ENCODE results near the gene AK8.

Gene AK8

GRCh38 chr9:132875159-132875558, 2.9 kb downstream of the AK8 start:
- no peak for TF ChIP-seq CTCF (conservative IDR thresholded peaks at IDR 0.05; ENCODE audit: low read depth, low read length)
- Histone ChIP-seq H3K9ac (no peak overlapping the region), H3K79me2 (ENCODE audit: insufficient read depth, low read depth) (no peaks in the 10 kb centered on the region), H3K4me2 (no peak overlapping the region), H4K20me1 (ENCODE audit: insufficient read depth) (no peaks in the 10 kb centered on the region), H3K27ac (no peak overlapping the region), H3K4me3 (IDR thresholded peaks at IDR 0.05; ENCODE audit: insufficient read depth, low read depth, low read length) (no peak overlapping the region), H3K4me1 (ENCODE audit: low read depth, poor library complexity, severe bottlenecking) (no peaks in the 10 kb centered on the region), H3K27me3 (ENCODE audit: insufficient read depth, low read depth) (peaks cover 45% of the 10 kb centered on the region), H3K36me3 (ENCODE audit: insufficient read depth) (no peaks in the 10 kb centered on the region), H2AFZ (ENCODE audit: low read depth) (no peak overlapping the region)

- TF ChIP-seq CTCF (conservative IDR thresholded peaks at IDR 0.05; ENCODE audit: low read depth, low read length) = no peak
- Histone ChIP-seq H3K4me1 (ENCODE audit: low read depth, poor library complexity, severe bottlenecking) (no peaks in the 10 kb centered on the region), H4K20me1 (ENCODE audit: insufficient read depth) (no peaks in the 10 kb centered on the region), H3K27ac (no peak overlapping the region), H3K79me2 (ENCODE audit: insufficient read depth, low read depth) (no peaks in the 10 kb centered on the region), H3K9ac (no peak overlapping the region), H3K4me3 (IDR thresholded peaks at IDR 0.05; ENCODE audit: insufficient read depth, low read depth, low read length) (no peak overlapping the region), H3K27me3 (ENCODE audit: insufficient read depth, low read depth) (peaks cover 49% of the 10 kb centered on the region), H3K36me3 (ENCODE audit: insufficient read depth) (no peaks in the 10 kb centered on the region), H3K4me2 (no peak overlapping the region), H2AFZ (ENCODE audit: low read depth) (no peak overlapping the region)
These were observed 4.7 kb downstream of the AK8 start for GRCh38 chr9:132873403-132873802.

GRCh38 chr9:132869266-132869665, 8.8 kb downstream of the AK8 start:
- Histone ChIP-seq H4K20me1 (ENCODE audit: insufficient read depth) (no peaks in the 10 kb centered on the region), H3K4me2 (no peak overlapping the region), H3K27me3 (ENCODE audit: insufficient read depth, low read depth) (peaks cover 37% of the 10 kb centered on the region), H3K36me3 (ENCODE audit: insufficient read depth) (no peaks in the 10 kb centered on the region), H3K79me2 (ENCODE audit: insufficient read depth, low read depth) (no peaks in the 10 kb centered on the region), H2AFZ (ENCODE audit: low read depth) (no peak overlapping the region), H3K4me1 (ENCODE audit: low read depth, poor library complexity, severe bottlenecking) (no peaks in the 10 kb centered on the region), H3K27ac (no peak overlapping the region), H3K4me3 (IDR thresholded peaks at IDR 0.05; ENCODE audit: insufficient read depth, low read depth, low read length) (no peak overlapping the region), H3K9ac (no peak overlapping the region)
- TF ChIP-seq CTCF (conservative IDR thresholded peaks at IDR 0.05; ENCODE audit: low read depth, low read length) = no peak

GRCh38 chr9:132866898-132867297, 11.2 kb downstream of the AK8 start:
- Histone ChIP-seq H2AFZ (ENCODE audit: low read depth) (no peak overlapping the region), H4K20me1 (ENCODE audit: insufficient read depth) (no peaks in the 10 kb centered on the region), H3K27ac (no peak overlapping the region), H3K27me3 (ENCODE audit: insufficient read depth, low read depth) (peaks cover 27% of the 10 kb centered on the region), H3K4me3 (IDR thresholded peaks at IDR 0.05; ENCODE audit: insufficient read depth, low read depth, low read length) (no peak overlapping the region), H3K36me3 (ENCODE audit: insufficient read depth) (no peaks in the 10 kb centered on the region), H3K4me1 (ENCODE audit: low read depth, poor library complexity, severe bottlenecking) (no peaks in the 10 kb centered on the region), H3K9ac (no peak overlapping the region), H3K4me2 (no peak overlapping the region), H3K79me2 (ENCODE audit: insufficient read depth, low read depth) (no peaks in the 10 kb centered on the region)
- TF ChIP-seq CTCF (conservative IDR thresholded peaks at IDR 0.05; ENCODE audit: low read depth, low read length) = no peak
